Activated naive CD8-positive, alpha-beta T cell treated with anti-CD3 and anti-CD28 coated beads for 36 hours (primary cell): Measurements from ENCODE around the gene FAM72A. TPM values are rescaled to one million over a fixed set of nuclear protein-coding genes. Genes with fewer than 3 reads are reported as not detected.
"Not testable (repeated sequence)": the region's sequence is repeated elsewhere in the genome, so short reads cannot be mapped to it uniquely, and the experiment has no call there.

Source experiments
- DNase-seq: peaks from one replicate; pipeline ENCODE4 v3.0.0; 2021
- H3K27ac Mint-ChIP-seq: one replicate; pipeline ENCODE4 v1.8.0; 2022; ENCODE audit warnings: mild to moderate bottlenecking, moderate library complexity, mixed read lengths
- H3K27me3 Mint-ChIP-seq: one replicate; pipeline ENCODE4 v1.8.0; 2022; ENCODE audit warnings: mild to moderate bottlenecking, mixed read lengths
- H3K36me3 Mint-ChIP-seq: one replicate; pipeline ENCODE4 v1.8.0; 2021; ENCODE audit warnings: mild to moderate bottlenecking, mixed read lengths
- H3K4me1 Mint-ChIP-seq: one replicate; pipeline ENCODE4 v1.8.0; 2021; ENCODE audit warnings: mixed read lengths
- H3K4me3 Mint-ChIP-seq: one replicate; pipeline ENCODE4 v1.8.0; 2022; ENCODE audit warnings: mild to moderate bottlenecking, moderate library complexity, mixed read lengths
- H3K9me3 Mint-ChIP-seq: one replicate; pipeline ENCODE4 v1.8.0; 2022; ENCODE audit warnings: mixed read lengths
- total RNA-seq, 2 experiments: library from RNA; stranded (reverse); gene quantifications; one replicate each; pipeline ENCODE4 v1.2.3, GENCODE V29; 2021

The FAM72A gene
- total RNA-seq, 2 experiments from 2014 or later: 23.6 to 29.9 TPM

- H3K27me3 Mint-ChIP-seq, H3K36me3 Mint-ChIP-seq, H3K4me1 Mint-ChIP-seq, H3K27ac Mint-ChIP-seq, H3K4me3 Mint-ChIP-seq, H3K9me3 Mint-ChIP-seq, DNase-seq: not testable (repeated sequence)
Measured at GRCh38 chr1:206185778-206186177, 16.9 kb downstream of the FAM72A start.

GRCh38 chr1:206183788-206184187, 18.9 kb downstream of the FAM72A start:
- H3K4me1 Mint-ChIP-seq, H3K9me3 Mint-ChIP-seq, H3K36me3 Mint-ChIP-seq, H3K4me3 Mint-ChIP-seq, H3K27me3 Mint-ChIP-seq, DNase-seq, H3K27ac Mint-ChIP-seq: not testable (repeated sequence)

- H3K27me3 Mint-ChIP-seq, DNase-seq, H3K9me3 Mint-ChIP-seq, H3K27ac Mint-ChIP-seq, H3K4me3 Mint-ChIP-seq, H3K36me3 Mint-ChIP-seq, H3K4me1 Mint-ChIP-seq: not testable (repeated sequence)
Measured at GRCh38 chr1:206182368-206183317, 20.0 kb downstream of the FAM72A start.

- H3K9me3 Mint-ChIP-seq, H3K27me3 Mint-ChIP-seq, H3K27ac Mint-ChIP-seq, H3K36me3 Mint-ChIP-seq, H3K4me1 Mint-ChIP-seq, H3K4me3 Mint-ChIP-seq, DNase-seq: not testable (repeated sequence)
Measured at GRCh38 chr1:206179666-206180065, 23.0 kb downstream of the FAM72A start.

GRCh38 chr1:206178061-206178989, 24.3 kb downstream of the FAM72A start:
- H3K27me3 Mint-ChIP-seq, H3K36me3 Mint-ChIP-seq, H3K27ac Mint-ChIP-seq, H3K4me1 Mint-ChIP-seq, H3K9me3 Mint-ChIP-seq, DNase-seq, H3K4me3 Mint-ChIP-seq: not testable (repeated sequence)

GRCh38 chr1:206176114-206176502, 26.5 kb downstream of the FAM72A start:
- not testable (repeated sequence) for H3K4me3 Mint-ChIP-seq, H3K9me3 Mint-ChIP-seq, H3K36me3 Mint-ChIP-seq, H3K27ac Mint-ChIP-seq, H3K4me1 Mint-ChIP-seq, H3K27me3 Mint-ChIP-seq, DNase-seq

- not testable (repeated sequence) for DNase-seq, H3K27ac Mint-ChIP-seq, H3K4me1 Mint-ChIP-seq, H3K36me3 Mint-ChIP-seq, H3K4me3 Mint-ChIP-seq, H3K27me3 Mint-ChIP-seq, H3K9me3 Mint-ChIP-seq
Measured at GRCh38 chr1:206175459-206176113, 27.1 kb downstream of the FAM72A start.

GRCh38 chr1:206174182-206174868, 28.3 kb downstream of the FAM72A start:
- not testable (repeated sequence) for H3K9me3 Mint-ChIP-seq, H3K36me3 Mint-ChIP-seq, H3K4me3 Mint-ChIP-seq, H3K27ac Mint-ChIP-seq, DNase-seq, H3K4me1 Mint-ChIP-seq, H3K27me3 Mint-ChIP-seq

- DNase-seq, H3K27ac Mint-ChIP-seq, H3K9me3 Mint-ChIP-seq, H3K4me3 Mint-ChIP-seq, H3K36me3 Mint-ChIP-seq, H3K27me3 Mint-ChIP-seq, H3K4me1 Mint-ChIP-seq: not testable (repeated sequence)
Measured at GRCh38 chr1:206173110-206173719, 29.4 kb downstream of the FAM72A start.

- H3K27me3 Mint-ChIP-seq, H3K9me3 Mint-ChIP-seq, DNase-seq, H3K4me1 Mint-ChIP-seq, H3K4me3 Mint-ChIP-seq, H3K36me3 Mint-ChIP-seq, H3K27ac Mint-ChIP-seq: not testable (repeated sequence)
Measured at GRCh38 chr1:206169794-206170193, 32.8 kb downstream of the FAM72A start.

- H3K9me3 Mint-ChIP-seq, H3K36me3 Mint-ChIP-seq, H3K4me1 Mint-ChIP-seq, H3K4me3 Mint-ChIP-seq, DNase-seq, H3K27ac Mint-ChIP-seq, H3K27me3 Mint-ChIP-seq: not testable (repeated sequence)
Measured at GRCh38 chr1:206167350-206168029, 35.1 kb downstream of the FAM72A start.

- no peak overlapping the region for H3K27ac Mint-ChIP-seq
- no peaks in the 10 kb centered on the region for H3K9me3 Mint-ChIP-seq
- peaks cover 8% of the 10 kb centered on the region for H3K27me3 Mint-ChIP-seq
- DNase-seq: no peak
- H3K4me1 Mint-ChIP-seq: peaks cover 3% of the 10 kb centered on the region
- H3K36me3 Mint-ChIP-seq: no peaks in the 10 kb centered on the region
- H3K4me3 Mint-ChIP-seq: no peak overlapping the region
Measured at GRCh38 chr1:206145771-206146290, 56.8 kb downstream of the FAM72A start.

GRCh38 chr1:206144605-206145004, 58.0 kb downstream of the FAM72A start:
- Mint-ChIP-seq H3K27me3 (peaks cover 8% of the 10 kb centered on the region), H3K27ac (no peak overlapping the region), H3K9me3 (no peaks in the 10 kb centered on the region), H3K4me1 (peaks cover 3% of the 10 kb centered on the region), H3K36me3 (no peaks in the 10 kb centered on the region), H3K4me3 (no peak overlapping the region)
- DNase-seq: no peak
